Measurements from ENCODE around the gene CSNK1G1.

- TF ChIP-seq GATA2 (IDR thresholded peaks at IDR 0.05; ENCODE audit: low read depth, low read length) (no peak), GATA3 (IDR thresholded peaks at IDR 0.05; ENCODE audit: low read depth, low read length) (no peak)
These were observed 192.2 kb downstream of the CSNK1G1 start for GRCh38 chr15:64163659-64164362.

Data from SH-SY5Y (cell line).